GM12864 (cell line): ENCODE measurements around the gene NAGK.
"Not testable (repeated sequence)": the region's sequence is repeated elsewhere in the genome, so short reads cannot be mapped to it uniquely, and the experiment has no call there.

ENCODE experiments used
- DNase-seq: peaks from one replicate; pipeline ENCODE4 v3.0.0-alpha.2; 2011; ENCODE audit warnings: low read depth
- H3K4me3 ChIP-seq: 2 replicates; pipeline ENCODE4 v1.5.1; 2011; ENCODE audit warnings: mild to moderate bottlenecking, low read depth, low read length, control low read depth
- CTCF ChIP-seq: IDR thresholded peaks from 2 replicates; pipeline ENCODE4 v1.5.1; 2011; ENCODE audit warnings: low read depth, mild to moderate bottlenecking, moderate library complexity, low read length, control low read depth, inconsistent platforms; ENCODE audit errors: missing control alignments

NAGK gene

GRCh38 chr2:71092491-71093260 lies 24.2 kb downstream of the NAGK start:
- not testable (repeated sequence) for H3K4me3 ChIP-seq, DNase-seq

- peak; percentile 76 for TF ChIP-seq CTCF
- DNase-seq, result no peak
- H3K4me3 ChIP-seq, result no peak overlapping the region
Observed at GRCh38 chr2:71100195-71100964, 31.9 kb downstream of the NAGK start.

GRCh38 chr2:71101656-71102055 lies 33.2 kb downstream of the NAGK start:
- TF ChIP-seq CTCF, result no peak
- no peak for DNase-seq
- no peak overlapping the region for H3K4me3 ChIP-seq

GRCh38 chr2:71102981-71103681 lies 34.7 kb downstream of the NAGK start:
- DNase-seq, result no peak
- no peak for TF ChIP-seq CTCF
- H3K4me3 ChIP-seq, result no peak overlapping the region

GRCh38 chr2:71103809-71104208 lies 35.4 kb downstream of the NAGK start:
- H3K4me3 ChIP-seq, result no peak overlapping the region
- no peak for TF ChIP-seq CTCF
- DNase-seq, result no peak

GRCh38 chr2:71106463-71106862 lies 38.0 kb downstream of the NAGK start:
- DNase-seq, H3K4me3 ChIP-seq: not testable (repeated sequence)

- no peak for DNase-seq
- H3K4me3 ChIP-seq, result no peak overlapping the region
- no peak for TF ChIP-seq CTCF
Observed at GRCh38 chr2:71108091-71108490, 39.6 kb downstream of the NAGK start.
